CD4-positive, alpha-beta T cell treated with Interleukin-6 at 100 ng/mL for 8 hours (primary cell): Measurements from ENCODE around the gene RNPS1.

Experiments
- DNase-seq: peaks from one replicate; pipeline ENCODE4 v3.0.0-alpha.2; 2020; ENCODE audit warnings: mixed read lengths, low spot score

RNPS1 gene

DNA sequence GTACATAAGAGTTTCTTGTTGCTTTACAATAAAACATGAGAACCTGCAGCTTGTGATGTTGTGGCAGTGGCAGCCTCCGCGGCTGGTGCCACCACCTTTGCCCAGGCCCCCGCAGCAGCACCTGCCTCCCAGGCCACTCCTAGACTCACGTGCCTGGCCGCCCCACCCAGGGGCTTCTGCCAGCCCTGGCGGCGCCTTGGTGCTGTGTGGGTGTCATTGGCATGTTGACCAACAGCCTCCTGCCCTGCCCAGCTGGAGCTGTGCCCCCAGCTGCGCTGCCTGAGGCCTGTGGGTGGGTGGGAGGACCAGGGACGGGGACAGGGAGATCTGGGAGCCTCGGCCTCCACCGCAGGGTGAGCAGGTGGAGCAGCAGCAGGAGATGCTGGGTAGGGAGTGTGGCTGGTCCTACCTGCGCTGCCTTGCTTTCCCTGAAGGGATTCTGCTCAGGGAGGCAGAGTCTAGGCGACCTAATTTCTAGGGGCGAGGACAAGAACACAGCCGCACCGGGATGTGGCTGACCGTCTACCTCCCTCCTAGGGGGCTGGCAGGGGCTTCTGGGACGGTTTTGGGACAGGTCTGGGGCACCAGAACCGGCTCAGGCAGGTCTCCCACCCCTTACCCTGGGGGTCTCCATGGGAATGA, 32.1 kb downstream of the RNPS1 start:
- DNase-seq = no peak

DNA sequence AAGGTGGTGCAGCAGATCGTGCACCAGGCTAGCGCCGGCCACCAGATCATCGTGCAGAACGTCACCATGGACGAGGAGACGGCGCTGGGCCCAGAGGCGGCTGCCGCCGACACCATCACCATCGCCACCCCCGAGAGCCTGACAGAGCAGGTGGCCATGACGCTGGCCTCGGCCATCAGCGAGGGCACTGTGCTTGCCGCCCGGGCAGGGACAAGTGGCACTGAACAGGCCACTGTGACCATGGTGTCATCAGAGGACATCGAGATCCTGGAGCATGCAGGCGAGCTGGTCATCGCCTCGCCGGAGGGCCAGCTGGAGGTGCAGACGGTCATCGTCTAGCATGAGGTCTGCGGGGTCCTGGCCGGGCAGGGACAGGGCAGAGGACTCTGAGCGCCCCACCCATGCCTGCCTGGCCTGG, 32.7 kb downstream of the RNPS1 start:
- DNase-seq = no peak

DNA sequence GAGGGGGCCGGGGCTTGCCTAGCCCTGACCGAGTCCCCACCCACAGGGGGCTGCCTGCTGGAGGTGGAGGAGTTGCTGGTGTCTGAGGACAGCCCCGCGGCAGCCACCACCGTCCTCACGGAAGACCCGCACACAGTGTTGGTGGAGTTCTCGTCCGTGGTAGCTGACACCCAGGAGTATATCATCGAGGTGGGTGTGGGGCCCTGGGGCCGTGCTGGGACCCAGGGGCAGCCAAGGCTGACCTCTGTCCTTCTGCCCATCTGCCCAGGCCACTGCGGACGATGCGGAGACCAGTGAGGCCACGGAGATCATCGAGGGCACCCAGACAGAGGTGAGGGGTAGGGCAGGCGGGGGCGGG, 33.1 kb downstream of the RNPS1 start:
- DNase-seq = no peak

- DNase-seq = no peak
These were observed 33.8 kb downstream of the RNPS1 start for GRCh38 chr16:2233872-2234812.

GRCh38 chr16:2233046-2233775, 34.7 kb downstream of the RNPS1 start:
- no peak for DNase-seq

DNA sequence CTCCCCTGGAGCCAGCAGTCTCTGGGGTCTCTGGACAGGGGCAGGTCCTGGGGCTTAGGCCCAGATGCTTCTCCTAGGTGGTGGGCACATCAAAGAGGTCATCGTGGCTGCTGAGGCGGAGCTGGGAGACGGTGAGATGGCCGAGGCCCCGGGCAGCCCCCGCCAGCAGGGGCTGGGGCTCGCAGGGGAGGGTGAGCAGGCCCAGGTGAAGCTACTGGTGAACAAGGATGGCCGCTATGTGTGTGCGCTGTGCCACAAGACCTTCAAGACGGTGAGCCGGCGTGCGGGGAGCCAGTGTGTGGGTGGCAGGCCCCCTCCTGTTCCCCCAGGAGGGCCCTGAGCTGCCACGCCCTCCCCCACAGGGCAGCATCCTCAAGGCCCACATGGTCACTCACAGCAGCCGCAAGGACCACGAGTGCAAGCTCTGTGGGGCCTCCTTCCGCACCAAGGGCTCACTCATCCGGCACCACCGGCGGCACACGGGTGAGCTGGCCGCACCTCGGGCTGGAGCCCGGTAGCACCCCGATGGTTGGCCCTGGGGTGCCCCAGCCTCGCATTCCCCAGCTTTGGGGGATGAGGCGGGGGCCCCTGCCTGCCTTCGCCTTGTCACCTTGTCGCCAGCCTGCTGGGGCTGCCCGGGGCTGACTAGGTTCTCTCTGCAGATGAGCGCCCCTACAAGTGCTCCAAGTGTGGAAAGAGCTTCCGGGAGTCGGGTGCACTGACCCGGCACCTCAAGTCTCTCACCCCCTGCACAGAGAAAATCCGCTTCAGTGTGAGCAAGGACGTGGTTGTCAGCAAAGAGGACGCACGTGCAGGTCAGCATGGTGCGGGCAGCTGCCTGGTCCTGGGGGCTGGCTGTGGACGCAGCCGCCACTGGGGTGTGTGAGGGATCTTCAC, 35.6 kb downstream of the RNPS1 start:
- DNase-seq = no peak

- DNase-seq = no peak
These were observed 36.7 kb downstream of the RNPS1 start for GRCh38 chr16:2231016-2231931.

GRCh38 chr16:2230376-2230775, 37.5 kb downstream of the RNPS1 start:
- no peak for DNase-seq

- DNase-seq = no peak
These were observed 38.2 kb downstream of the RNPS1 start for GRCh38 chr16:2229632-2230250.

DNA sequence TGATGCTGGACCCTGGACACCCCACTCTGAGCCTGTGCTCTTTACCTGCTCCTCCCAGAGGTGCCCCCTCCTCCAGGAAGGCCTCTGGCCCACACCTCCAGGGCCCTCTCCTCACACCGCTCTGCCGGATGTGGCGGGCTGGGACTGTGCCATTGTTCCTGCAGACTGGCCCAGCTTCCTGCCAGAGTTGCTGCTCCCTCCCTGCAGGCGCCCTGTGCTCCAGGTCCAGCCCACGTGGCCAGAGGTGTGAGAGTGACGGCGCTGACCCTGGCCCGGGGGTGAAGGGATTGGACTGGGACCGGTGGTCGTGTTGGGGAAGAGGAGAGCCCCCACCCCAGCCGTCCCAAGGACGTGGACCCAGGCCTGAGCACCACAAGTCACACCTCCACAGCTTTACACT, 38.8 kb downstream of the RNPS1 start:
- DNase-seq = no peak

GRCh38 chr16:2228161-2228824, 39.6 kb downstream of the RNPS1 start:
- DNase-seq = no peak

DNA sequence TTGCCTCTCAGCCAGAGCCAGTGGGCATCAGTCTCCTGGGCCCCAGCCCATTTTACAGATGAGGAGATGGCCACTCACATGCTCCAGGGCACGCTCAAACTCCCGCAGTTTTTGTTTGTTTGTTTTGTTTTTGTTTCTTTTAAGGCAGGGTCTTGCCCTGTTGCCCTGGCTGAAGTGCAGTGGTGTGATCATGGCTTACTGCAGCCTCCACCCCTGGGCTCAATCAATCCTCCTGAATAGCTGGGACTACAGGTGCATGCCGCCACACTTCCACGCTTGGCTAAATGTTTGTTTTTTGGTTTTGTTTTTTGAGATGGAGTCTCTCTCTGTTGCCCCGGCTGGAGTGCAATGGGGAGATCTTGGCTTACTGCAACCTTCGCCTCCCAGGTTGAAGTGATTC, 41.0 kb downstream of the RNPS1 start:
- no peak for DNase-seq

GRCh38 chr16:2226245-2226793, 41.6 kb downstream of the RNPS1 start:
- DNase-seq = no peak

DNA sequence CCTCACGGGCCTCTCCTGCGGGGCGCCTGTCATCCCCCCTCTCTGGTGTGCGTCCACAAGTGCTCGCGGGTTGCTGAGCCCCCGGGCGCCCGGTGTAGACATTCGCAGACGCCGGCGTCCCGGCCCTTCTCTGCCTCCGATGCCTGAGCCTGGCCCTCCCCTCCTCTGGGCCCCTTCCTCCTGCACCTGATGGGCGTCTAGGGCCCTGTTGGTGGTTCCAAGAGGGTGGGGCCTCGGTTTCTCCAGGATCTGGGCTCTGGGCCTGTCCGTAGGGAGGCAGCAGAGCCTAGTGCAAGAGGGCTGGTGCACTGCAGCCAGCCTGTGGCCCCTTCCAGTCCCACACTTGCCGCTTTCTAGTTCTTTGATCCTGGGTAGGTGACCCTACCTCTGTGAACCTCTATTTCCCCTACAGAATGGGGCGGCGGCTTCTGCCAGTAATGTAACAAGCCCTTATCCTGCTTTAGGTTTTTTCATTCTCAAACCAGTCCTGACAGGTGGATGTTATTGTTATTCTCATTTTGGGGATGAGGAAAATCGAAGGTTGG, 43.9 kb downstream of the RNPS1 start:
- DNase-seq = no peak

DNA sequence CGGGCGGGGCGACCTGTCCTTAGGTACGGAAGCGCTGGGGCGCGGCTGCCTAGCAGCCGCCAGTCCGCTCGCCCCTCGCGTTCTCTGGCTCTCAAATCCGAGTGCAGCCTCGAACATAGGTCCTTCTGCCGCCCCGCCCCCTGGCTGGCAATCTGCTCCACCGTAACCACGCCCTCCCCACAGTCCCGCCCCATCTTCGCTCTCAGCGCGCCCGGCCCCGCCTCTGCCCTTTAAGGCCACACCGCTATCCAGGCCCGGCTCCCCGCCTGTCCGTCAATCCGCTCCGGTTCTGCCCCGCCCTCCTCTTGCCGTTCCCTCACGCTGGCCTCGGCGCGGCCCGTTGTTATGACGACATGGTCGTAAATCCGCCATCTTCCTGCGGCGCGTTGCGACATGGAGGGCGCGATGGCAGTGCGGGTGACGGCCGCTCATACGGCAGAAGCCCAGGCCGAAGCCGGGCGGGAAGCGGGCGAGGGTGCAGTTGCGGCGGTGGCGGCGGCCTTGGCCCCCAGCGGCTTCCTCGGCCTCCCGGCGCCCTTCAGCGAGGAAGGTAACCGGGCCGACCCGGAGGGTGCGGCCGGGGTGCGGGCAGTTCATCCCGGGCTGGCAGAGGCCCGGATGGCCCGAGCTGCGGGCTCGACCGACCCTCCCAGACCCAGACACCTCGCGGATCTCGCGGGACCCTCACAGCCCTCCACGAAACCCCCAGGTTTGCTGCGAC, 44.5 kb downstream of the RNPS1 start, which contains the start of gene E4F1:
Gene E4F1 (plus strand): TSS at position 371 of the 721 bp plus-strand sequence. CDS start 23 bp downstream, at position 394.
- peak; percentile 99 for DNase-seq

DNA sequence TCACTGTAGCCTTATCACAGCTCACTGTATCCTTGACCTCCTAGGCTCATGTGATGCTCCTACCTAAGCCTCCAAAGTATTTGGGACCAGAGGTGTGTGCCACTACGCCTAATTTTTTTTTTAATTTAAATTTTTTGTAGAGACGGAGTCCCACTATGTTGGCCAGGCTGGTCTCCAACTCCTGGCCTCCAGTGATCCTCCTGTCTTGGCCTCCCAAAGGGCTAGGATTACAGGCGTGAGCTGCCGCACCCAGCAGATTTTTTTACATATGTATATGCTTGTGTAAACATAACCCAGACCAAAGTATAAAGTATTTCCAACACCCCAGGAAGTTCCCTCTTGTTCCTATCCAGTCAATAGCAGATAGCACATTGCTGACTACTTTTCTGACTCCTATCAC, 51.6 kb downstream of the RNPS1 start:
- DNase-seq = no peak

- DNase-seq = no peak
These were observed 53.3 kb downstream of the RNPS1 start, which contains the start of gene PGP for GRCh38 chr16:2214719-2214968. Gene PGP (minus strand): TSS chr16:2214840. CDS start chr16:2214777, 63 bp downstream.
